GM19099 (cell line): ENCODE measurements around the gene HOXC9.

ENCODE experiments used
- POLR2A ChIP-seq: IDR thresholded peaks from 3 replicates; pipeline ENCODE4 v1.6.1; 2011; ENCODE audit warnings: low read depth; ENCODE audit not compliant: insufficient read length; ENCODE audit errors: extremely low read depth

The HOXC9 gene

DNA sequence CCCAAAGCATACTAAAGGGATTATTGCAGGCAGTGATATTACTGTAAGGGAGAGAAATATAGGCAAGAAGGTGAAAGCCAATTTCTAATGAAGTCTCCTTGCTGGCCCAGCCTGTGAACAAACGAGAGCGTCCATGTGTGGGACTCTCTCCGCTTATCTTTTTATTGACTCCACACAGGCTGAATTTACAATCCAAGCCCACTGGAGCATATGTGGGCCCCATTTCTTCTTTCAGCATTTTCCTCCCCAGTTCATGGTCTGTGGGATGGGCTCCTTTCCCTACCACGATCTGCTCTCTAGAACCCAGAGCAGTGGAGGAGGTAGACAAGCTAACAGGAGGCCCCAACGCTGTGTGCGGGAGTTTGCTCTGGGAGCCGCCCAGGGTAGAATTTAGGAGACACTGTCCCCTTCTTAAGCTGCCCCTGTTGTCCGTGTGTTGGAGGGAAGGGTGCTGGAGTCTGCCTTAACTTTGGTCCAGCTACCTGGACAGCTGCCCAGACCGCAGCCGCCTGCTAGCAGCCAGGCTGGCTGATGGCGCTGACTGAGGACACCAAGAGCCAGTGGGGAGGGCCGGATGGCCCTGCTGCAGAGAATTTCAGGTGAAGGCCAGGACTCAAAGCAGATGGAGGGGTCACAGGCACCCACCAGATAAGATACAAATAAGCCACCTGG, 30.2 kb upstream of the HOXC9 start:
- TF ChIP-seq POLR2A, result no peak

DNA sequence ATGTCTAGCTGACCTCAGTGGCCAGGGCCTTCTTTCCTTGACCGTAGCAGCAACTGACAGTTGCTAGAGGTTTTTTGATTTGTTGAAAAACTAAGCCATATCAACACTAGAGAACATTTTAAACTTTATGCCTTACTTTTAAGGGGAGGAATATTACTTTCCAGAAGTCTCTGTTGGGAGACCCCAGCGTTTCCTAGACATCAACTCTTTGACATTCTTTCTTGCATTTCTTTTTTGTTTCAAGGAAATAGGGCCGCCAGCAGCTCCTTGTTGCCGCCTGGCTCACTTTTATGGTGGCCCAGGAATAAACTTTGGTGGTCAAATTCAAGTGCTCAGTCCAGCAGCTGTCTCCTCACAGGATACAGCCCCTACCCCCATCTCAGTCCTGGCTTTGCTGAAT, 29.5 kb upstream of the HOXC9 start:
- no peak for TF ChIP-seq POLR2A

DNA sequence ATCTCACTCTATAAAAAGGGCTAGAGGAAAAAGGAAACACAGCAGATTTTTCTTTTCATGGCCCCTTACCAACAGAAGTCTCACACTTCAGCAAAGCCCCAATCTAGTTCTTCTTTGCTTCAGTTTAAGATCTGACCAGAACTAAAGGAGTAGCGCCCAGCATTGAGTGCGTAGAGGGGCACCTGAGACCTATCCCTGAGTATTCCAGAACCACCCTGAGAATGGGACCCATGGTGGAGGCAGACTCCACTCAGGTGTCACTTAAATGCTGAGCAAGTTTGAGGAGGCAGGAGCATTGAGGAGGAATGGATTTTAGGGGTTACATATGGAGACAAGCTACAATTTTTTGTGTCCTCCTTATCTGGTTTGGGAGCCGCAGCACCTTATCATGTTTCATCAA, 28.8 kb upstream of the HOXC9 start:
- TF ChIP-seq POLR2A, result no peak

DNA sequence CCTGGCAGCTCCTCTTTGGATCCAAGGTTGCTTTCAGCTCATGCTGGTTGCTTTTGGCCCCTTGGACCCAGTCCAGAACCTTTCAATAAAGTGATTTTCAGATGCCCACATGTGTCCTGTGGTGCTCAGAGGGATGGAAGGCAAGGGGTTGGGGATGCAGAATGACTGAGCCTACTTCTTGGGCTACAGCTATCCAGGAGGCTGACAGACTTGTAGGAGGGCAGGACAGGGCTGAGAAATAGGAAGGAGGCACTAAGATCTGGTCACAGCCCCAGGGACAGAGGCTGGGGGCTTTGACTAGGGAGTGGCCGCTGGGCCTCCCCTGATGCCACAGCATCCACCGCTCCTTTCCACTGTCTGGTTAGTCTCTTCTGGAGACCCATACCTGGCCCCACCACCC, 28.3 kb upstream of the HOXC9 start:
- TF ChIP-seq POLR2A, result no peak

DNA sequence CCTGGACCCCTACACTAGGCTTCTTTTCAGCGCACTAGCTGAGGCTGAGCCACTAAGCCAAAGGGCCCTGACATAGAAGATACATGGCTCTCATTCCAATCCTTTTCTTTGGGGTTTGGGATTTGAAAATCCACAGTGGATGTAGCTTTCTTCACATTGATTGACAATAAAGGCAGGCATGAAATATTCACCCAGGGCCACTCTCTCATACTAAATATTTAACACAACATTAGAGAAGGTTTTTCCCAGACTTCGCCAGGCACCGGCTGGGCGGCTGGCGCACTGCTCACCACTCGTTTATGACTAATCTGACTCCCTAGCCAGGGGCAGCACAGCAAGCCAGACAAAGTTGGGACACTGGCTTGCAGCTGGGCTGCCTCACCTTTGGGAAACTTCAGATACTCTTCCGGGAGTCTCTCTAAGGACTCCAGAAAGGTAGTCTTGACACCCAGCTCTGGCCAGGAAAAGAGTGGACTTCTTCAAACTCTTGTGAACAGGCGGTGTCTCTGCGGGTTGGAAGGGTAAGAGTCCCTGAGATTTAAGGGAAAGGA, 27.7 kb upstream of the HOXC9 start:
- TF ChIP-seq POLR2A, result no peak

DNA sequence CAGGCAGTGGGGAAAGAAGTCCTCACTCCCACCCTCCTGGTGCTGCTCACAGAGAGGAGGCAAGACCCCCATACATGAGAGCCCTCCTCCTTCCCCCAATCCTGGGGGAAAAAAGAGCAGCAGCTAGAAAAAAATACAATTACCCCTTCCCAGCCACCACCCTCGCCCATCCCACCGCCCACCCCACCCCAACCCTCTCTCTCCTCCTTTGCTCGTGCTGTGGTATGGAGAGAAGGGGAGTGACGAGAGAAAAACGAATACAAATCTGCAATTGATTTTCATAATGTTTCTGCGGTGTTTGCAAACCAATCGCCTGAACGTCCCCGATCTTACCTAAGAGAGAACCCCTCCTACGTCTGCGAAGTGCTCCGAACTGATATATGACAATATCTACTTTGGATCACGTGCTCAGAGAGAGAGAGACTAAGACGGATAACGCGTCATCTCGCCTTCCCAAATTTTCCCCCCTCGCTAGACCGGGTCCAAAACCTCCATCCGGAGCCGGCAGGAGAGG, 27.2 kb upstream of the HOXC9 start, which contains the start of gene HOXC11:
Gene HOXC11 (plus strand): TSS at position 405 of the 514 bp plus-strand sequence. CDS start 116 bp downstream, outside the sequence.
- TF ChIP-seq POLR2A, result no peak

DNA sequence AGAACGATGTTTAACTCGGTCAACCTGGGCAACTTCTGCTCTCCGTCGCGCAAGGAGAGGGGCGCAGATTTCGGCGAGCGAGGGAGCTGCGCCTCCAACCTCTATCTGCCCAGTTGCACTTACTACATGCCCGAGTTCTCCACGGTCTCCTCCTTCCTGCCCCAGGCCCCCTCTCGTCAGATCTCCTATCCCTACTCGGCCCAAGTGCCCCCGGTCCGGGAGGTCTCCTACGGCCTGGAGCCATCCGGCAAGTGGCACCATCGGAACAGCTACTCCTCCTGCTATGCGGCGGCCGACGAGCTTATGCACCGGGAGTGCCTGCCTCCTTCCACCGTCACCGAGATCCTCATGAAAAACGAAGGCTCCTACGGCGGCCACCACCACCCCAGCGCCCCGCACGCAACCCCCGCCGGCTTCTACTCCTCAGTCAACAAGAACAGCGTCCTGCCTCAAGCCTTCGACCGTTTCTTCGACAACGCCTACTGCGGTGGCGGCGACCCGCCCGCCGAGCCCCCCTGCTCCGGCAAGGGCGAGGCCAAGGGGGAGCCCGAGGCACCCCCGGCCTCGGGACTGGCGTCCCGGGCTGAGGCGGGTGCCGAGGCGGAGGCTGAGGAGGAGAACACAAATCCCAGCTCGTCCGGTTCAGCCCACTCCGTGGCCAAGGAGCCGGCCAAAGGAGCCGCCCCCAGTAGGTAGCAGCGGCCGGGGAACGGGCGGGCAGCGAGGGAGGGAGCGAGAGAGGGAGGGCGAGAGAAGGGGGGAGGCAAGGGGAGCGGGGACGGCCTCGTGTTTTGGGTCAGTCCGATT, 26.5 kb upstream of the HOXC9 start:
- TF ChIP-seq POLR2A, result no peak

DNA sequence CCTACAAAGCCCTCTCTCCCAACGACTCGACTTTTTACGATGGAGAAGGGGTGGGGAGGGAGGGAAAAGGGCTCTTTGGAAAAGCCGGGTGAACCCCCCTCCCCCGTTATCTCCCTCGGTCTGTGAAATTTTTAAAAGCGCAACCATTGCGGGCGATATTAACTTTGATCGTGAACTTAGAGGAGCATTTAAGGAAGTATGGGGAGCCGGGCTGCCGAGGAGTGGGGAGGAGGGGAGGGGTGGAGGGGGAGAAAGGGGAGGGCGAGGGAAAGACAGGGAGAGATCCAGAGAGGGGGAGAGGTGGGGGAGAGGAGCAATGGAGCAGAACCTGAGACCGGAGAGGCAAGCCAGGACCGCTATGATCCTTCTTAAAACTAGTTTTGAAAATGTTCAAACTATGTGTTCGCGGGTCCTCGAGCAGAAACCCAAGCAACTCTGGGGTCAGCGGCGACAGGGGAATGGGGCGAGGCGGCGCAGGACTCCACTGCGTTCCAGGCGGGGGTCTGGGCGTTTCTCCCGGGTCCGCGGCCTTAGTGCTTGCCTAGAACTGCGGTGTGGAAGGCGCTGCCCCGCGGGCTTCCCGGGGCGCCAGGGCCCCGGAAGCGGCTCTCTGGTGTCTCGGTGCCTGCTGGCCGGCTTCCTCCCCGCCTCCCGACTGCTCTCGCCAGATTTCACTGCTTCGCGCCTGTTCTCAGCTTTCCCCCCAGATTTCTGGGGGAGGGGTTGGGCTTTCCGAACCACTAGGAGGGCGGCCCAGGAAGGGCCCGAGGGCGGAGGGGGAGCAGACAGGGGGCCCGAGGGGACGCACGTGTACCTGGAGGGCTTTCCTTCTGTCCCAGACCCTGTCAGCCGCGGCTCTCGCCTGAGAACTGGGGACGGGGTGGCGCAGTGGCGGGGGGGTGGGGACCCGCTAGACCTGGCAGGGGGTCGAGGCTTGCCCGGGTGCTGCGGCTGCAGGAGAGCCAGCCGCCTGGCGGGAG, 25.6 kb upstream of the HOXC9 start, which contains the start of gene HOTAIR:
Gene HOTAIR (minus strand): TSS at position 871 of the 980 bp plus-strand sequence.
- TF ChIP-seq POLR2A, result peak; percentile 31

DNA sequence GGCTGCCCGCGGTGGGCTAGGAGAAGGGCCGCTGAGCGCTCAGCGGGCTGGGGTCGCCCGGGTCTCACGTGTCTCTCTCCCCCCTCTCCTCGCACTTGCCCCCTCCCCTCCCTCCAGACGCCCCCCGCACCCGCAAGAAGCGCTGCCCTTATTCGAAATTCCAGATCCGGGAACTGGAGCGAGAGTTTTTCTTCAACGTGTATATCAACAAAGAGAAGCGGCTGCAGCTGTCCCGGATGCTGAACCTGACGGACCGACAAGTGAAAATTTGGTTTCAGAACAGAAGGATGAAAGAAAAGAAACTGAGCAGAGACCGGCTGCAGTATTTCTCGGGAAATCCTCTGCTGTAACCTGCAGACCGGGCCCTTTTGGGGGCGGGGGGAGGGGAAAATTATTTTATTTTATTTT, 24.9 kb upstream of the HOXC9 start:
- no peak for TF ChIP-seq POLR2A

DNA sequence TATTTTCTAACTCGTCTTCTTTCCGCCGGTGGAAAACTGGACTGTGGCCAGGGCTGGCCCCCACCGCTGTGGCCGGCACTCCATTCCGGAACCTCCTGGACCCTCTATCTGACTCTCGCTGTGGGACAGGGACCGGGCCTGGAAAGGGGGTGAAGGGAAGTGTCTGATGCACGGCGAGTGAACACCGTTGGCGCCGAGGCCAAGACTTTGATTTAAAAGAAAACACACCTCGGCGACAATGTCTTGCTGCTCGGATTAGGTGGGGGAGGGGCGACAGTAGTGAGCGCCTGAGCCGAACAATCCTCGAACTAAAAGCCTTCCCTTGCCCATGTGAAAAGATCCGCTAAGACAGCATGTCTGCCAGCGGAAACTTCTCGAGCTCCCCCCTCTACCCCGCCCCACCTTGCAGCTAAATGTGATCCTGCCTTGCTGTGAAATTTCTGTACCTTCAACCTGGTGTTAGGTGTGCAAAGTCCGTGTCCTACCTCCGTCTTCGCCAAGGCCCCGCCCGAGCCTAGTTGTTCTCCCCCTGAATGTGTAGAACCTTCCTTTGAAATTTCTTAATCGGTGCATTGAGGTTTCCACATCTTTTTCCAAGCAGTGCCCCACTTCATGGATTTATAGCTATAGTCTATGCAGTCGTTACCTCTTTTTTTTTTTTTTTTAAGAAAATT, 24.3 kb upstream of the HOXC9 start:
- no peak for TF ChIP-seq POLR2A

DNA sequence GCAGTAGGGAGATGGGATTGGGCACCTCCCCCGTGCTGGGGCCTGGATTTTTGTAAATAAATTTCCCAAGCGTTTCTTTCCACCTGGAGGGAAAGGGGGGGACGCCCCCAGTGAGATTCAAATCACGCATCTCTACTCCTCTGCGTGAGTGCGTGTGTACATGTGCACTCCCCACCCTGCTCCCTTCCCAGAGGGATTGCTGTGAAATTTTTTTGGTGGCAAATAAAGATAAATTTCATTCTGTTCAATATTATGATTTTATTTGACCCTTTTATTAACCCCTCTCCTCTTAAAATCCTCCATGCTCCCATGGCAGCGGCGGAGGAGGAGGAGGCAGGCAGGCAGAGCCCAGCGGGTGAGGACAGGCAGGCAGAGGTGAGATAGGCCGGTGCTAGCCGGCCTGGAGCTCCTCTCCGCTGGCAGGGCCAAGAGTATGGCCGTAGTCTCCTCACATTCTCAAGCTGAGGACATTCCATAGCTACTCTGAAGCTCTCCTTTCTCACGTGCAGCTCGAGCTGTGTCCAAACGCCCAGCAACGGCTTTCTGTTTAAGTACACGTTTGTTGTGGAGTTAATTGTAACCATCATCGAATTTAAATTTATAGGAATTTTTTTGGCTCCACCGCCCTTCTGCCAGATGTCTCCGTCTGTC, 23.7 kb upstream of the HOXC9 start:
- no peak for TF ChIP-seq POLR2A

DNA sequence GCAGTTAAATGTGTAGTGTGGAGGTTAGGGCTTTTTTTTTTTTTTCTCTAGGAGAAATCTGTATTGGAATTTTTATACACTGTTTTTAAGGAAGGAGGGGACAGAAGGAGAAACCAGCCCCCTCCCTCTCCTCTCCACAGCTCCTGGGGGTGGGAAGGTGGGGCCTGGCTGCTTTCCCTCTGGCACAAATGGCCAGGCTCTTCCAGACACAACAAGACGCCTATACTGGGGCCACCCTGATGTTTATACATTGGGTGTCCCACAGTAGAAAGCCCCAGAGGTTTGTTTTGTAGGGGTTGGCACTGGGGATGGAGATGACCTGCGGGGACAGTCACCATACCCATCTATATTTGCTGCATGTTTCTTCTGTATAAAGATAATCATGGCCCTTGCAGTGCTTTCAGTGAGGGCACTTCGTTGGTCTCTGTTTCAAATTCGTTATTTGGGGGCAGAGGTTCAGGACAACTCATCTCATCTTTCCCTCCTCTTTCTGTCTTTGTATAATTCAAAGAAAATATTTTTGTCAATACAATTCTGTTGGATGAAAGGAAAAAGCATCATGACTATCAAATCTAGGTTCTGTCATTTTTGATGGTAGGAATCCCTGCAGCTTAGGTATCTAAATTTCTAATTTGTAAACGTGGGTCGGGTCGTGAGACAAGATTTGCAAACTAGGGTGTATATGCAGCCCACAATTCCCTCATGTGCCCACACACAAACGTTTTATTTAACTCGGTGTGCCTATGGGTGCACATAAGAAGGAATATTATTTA, 23.0 kb upstream of the HOXC9 start:
- TF ChIP-seq POLR2A, result no peak
